Hippocampal formation (tissue), 2 donors: Measurements from ENCODE around the gene CD300LF.

Source experiments
- DNase-seq, 2 donors: peaks; one replicate each; lab custom pipeline; 2025; lab: John Stamatoyannopoulos, UW

The CD300LF gene

GRCh38 chr17:74712756-74713155 is at the start of gene CD300LF:
Gene CD300LF (minus strand): TSS chr17:74712923. CDS start chr17:74712866, 57 bp downstream.
- DNase-seq: no peak

DNA sequence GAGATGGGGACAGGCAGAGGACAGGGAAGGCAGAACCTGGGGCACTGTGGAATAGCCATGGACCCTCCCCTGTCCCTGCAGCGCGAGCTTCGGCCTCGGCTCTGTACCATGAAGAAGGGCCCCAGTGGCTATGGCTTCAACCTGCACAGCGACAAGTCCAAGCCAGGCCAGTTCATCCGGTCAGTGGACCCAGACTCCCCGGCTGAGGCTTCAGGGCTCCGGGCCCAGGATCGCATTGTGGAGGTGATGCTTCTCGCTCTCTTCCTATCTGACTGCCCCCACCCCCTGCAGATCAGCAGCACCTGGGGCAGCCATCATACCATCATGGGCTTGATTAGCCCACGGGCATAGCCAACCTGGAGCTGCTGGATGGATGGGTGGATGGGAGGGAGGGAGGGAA is 49.2 kb upstream of the CD300LF start:
- no peak for DNase-seq

GRCh38 chr17:74761419-74761818 is 48.7 kb upstream of the CD300LF start:
- no peak for DNase-seq

DNA sequence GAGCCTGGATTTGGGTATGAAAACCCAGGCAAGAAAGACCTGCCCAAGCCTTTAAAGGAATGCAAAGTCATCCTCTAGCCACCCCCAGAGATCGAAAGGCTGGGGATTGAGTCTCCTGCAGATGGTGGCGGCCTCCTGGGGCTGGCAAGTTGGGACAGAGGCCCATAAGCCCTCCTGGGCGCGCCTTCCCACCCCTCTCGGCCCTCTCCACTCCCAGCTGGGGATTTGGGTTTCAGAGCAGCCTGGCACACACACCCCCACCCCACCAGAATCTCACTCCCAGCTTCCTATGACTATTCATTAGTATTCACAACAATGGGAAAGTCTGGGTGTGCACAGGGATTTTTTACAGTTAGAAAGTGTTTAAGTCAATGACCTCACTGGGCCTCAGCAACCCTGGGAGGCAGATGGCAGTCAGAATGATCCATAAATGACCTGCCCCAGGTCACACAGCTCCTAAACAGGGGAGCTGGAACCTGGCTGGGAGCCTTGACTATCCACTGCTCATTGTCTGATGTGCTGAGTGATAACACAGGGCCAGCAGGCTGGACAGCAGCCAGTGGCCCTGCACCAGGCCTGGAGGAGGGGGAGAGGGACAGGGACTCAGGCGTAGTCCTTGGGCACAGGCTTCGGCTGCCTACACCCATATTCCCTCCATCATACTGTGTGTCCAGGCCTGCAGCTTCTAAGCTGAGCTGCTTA is 47.8 kb upstream of the CD300LF start:
- peak; percentile 33 to 45 for DNase-seq

- no peak for DNase-seq
These were observed 47.2 kb upstream of the CD300LF start for GRCh38 chr17:74759941-74760340.

- no peak for DNase-seq
These were observed 46.6 kb upstream of the CD300LF start for GRCh38 chr17:74759243-74759801.

DNA sequence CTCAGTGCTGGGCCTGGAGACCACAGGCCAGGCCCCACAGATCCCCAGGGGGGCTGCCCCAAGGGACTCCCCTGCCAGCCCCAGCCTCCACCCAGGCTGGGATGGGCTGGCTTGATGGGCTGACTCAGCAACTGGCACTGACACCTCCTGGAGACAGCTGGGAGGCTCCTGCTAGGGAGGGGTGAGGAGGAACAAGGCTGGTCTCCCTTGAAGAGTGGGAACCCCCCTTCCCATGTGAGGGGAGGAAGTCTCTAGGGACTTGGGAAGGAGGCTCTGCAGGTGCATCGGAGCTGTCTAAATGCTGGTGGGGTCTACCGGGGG is 46.1 kb upstream of the CD300LF start:
- DNase-seq: no peak

- no peak for DNase-seq
These were observed 45.5 kb upstream of the CD300LF start for GRCh38 chr17:74757931-74758847.

- DNase-seq: peak in 1 of 2 donors; percentile 22
These were observed 44.8 kb upstream of the CD300LF start for GRCh38 chr17:74757502-74757901.

- DNase-seq: no peak
These were observed 44.2 kb upstream of the CD300LF start for GRCh38 chr17:74756891-74757290.

- DNase-seq: no peak
These were observed 42.8 kb upstream of the CD300LF start for GRCh38 chr17:74755533-74755932.

DNA sequence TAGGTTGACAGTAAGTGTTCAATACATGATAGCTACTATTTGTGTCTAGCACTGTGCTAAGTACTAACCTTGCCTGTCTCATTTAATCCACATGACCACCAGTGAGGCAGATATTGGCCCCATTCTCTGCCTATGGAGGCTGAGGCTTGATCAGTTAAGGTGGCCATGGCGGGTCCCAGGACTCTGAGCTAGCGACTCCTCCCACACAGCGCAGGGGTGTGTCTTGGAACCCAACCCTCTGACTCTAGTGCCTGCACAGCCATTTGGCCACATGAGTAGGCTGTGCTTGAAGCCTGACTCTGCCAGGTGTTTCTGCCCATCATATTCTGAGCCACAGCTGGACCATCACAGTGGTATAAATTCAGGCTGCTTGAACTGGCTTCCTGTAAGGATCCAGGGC is 42.1 kb upstream of the CD300LF start:
- DNase-seq: no peak

- no peak for DNase-seq
These were observed 40.2 kb upstream of the CD300LF start for GRCh38 chr17:74752822-74753401.

- DNase-seq: no peak
These were observed 39.7 kb upstream of the CD300LF start for GRCh38 chr17:74752415-74752814.

DNA sequence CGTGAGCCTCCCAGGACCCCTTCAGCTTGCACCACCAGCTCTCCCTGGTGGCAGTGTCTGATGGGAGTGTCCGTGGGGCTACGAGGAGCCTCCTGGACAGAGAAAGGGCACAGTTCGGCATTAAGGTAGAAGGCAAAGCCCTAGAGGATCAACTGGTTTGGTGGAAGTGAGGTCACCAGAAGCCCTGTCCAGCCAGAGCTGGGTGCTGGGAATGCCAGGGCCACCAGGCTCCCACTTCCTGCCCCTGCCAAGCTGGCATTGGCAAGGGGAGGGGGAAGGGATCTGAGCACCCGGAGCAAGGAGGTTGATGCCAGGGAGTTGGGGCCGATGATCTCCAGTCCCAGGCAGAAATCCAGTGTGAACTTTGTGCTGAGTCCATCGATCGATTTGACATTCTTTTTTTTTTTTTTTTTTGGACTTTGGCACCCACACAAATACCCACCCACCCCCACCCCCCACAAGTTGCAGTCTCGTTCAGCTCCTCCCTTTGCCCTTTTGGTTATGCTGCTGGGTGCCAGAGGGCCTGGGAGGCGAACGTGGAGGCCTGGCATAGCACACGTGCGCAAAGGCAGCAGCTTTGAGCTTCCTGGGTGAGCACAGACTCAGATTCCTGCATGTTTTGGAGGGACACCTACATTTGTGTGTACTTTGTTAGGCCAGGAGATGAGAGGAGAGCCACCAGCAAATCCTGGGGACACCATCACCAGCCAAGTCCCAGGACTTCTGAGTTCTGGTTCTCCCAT is 37.8 kb upstream of the CD300LF start:
- peak; percentile 32 to 60 for DNase-seq

GRCh38 chr17:74750039-74750326 is 37.3 kb upstream of the CD300LF start:
- no peak for DNase-seq

GRCh38 chr17:74749279-74750038 is 36.7 kb upstream of the CD300LF start:
- no peak for DNase-seq

DNA sequence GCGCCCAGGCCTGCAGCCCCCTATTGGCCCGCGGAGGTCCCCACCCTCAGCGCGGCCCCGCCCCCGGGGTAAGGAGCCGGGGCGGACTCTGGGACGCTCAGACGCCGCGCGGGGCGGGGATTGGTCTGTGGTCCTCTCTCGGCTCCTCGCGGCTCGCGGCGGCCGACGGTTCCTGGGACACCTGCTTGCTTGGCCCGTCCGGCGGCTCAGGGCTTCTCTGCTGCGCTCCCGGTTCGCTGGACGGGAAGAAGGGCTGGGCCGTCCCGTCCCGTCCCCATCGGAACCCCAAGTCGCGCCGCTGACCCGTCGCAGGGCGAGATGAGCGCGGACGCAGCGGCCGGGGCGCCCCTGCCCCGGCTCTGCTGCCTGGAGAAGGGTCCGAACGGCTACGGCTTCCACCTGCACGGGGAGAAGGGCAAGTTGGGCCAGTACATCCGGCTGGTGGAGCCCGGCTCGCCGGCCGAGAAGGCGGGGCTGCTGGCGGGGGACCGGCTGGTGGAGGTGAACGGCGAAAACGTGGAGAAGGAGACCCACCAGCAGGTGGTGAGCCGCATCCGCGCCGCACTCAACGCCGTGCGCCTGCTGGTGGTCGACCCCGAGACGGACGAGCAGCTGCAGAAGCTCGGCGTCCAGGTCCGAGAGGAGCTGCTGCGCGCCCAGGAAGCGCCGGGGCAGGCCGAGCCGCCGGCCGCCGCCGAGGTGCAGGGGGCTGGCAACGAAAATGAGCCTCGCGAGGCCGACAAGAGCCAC is 36.0 kb upstream of the CD300LF start, which contains the start of gene NHERF1:
TSS of gene NHERF1 (plus strand) at position 100 of the 750 bp plus-strand sequence. CDS start at position 319, 219 bp downstream.
- DNase-seq: peak; percentile 89 to 91

DNA sequence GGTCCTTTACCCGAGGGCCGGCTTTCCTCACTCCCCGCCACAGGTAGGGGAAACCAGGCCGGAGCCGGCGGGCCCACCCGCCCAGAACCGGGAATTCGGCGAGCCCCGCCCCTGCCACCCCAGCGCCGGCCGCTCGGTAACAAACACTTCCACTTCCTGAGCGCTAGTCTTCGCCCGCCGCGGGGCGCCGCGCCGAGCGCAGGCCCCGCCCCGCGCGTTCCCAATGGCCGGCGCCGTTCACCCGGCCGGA is 35.5 kb upstream of the CD300LF start:
- DNase-seq: no peak

DNA sequence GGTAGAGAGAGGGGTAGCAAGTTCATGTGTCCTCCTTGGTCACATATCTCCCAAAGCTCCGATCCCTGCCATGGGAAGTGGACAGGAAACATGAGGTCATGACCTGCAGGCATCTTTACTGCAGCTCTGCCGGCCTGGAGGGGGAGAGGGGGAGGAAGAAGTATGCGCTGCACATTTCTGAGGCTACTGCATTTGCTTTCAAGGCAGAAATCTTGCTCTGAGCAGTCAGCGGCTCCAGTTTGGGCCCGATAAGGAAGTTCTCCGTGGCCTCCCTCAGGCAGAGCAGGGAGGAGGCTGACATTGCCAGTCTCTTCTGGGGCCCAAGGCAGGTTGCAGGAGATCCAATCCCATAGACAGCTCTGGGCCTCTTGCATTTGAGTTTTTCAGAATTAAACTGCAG is 34.2 kb upstream of the CD300LF start:
- DNase-seq: no peak

DNA sequence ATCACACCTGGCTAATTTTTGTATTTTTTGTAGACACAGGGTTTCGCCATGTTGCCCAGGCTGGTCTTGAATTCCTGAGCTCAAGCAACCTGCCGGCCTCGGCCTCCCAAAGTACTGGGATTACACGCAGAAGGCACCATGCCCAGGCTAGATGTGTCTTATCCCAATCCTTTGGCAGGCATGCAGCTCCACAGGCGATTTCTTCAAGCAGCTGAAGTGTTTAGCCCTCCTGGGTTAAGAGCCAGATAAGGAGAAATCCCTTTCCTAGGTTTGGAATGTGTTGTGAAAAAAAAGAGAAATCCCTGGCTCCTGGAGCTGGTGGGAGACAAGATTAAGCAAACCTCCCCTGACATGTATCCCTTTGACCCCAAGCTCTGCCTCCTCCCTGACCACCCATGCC is 33.7 kb upstream of the CD300LF start:
- no peak for DNase-seq
